ENCODE data around the gene MMP26. TPM values are rescaled to one million over a fixed set of nuclear protein-coding genes. Genes with fewer than 3 reads are reported as not detected.
A peak's percentile ranks its signal among the peaks of the same experiment; 100 is the strongest.

MMP26 gene
- not detected in 2 replicates for total RNA-seq (2014; rRNA removed; shearing (Covaris generic))
- polyA plus RNA-seq (2015; cell fraction: cytosol; rRNA removed): not detected in 2 replicates
- not detected in 2 replicates for polyA plus RNA-seq (2015; cell fraction: nucleus; rRNA removed)

- in situ Hi-C loops (cut with HindIII; ENCODE audit: low pct_unique_long_range_greater_than_20kb, low sequenced_read_pairs): no loop called here
- DNase-seq (ENCODE audit: low read depth, low spot score): no peak
Measured at GRCh38 chr11:4704054-4704789, at the start of gene MMP26. MMP26 (plus strand) TSS chr11:4704784.

GRCh38 chr11:4658629-4659445, 45.7 kb upstream of the MMP26 start:
- no peak for DNase-seq (ENCODE audit: low read depth, low spot score)
- in situ Hi-C loops (cut with HindIII; ENCODE audit: low pct_unique_long_range_greater_than_20kb, low sequenced_read_pairs): no loop called here

- in situ Hi-C loops (cut with HindIII; ENCODE audit: low pct_unique_long_range_greater_than_20kb, low sequenced_read_pairs): no loop called here
- no peak for DNase-seq (ENCODE audit: low read depth, low spot score)
Measured at GRCh38 chr11:4662876-4663275, 41.7 kb upstream of the MMP26 start.

GRCh38 chr11:4664183-4664582, 40.4 kb upstream of the MMP26 start:
- DNase-seq (ENCODE audit: low read depth, low spot score): no peak
- in situ Hi-C loops (cut with HindIII; ENCODE audit: low pct_unique_long_range_greater_than_20kb, low sequenced_read_pairs): no loop called here

GRCh38 chr11:4664786-4665185, 39.8 kb upstream of the MMP26 start:
- in situ Hi-C loops (cut with HindIII; ENCODE audit: low pct_unique_long_range_greater_than_20kb, low sequenced_read_pairs): no loop called here
- no peak for DNase-seq (ENCODE audit: low read depth, low spot score)

- in situ Hi-C loops (cut with HindIII; ENCODE audit: low pct_unique_long_range_greater_than_20kb, low sequenced_read_pairs): no loop called here
- no peak for DNase-seq (ENCODE audit: low read depth, low spot score)
Measured at GRCh38 chr11:4665424-4665823, 39.2 kb upstream of the MMP26 start.

GRCh38 chr11:4671741-4672140, 32.8 kb upstream of the MMP26 start:
- DNase-seq (ENCODE audit: low read depth, low spot score): no peak
- in situ Hi-C loops (cut with HindIII; ENCODE audit: low pct_unique_long_range_greater_than_20kb, low sequenced_read_pairs): no loop called here

- in situ Hi-C loops (cut with HindIII; ENCODE audit: low pct_unique_long_range_greater_than_20kb, low sequenced_read_pairs): no loop called here
- DNase-seq (ENCODE audit: low read depth, low spot score): no peak
Measured at GRCh38 chr11:4672470-4672869, 32.1 kb upstream of the MMP26 start.

GRCh38 chr11:4673781-4674180, 30.8 kb upstream of the MMP26 start:
- no peak for DNase-seq (ENCODE audit: low read depth, low spot score)
- in situ Hi-C loops (cut with HindIII; ENCODE audit: low pct_unique_long_range_greater_than_20kb, low sequenced_read_pairs): no loop called here

GRCh38 chr11:4677948-4678347, 26.6 kb upstream of the MMP26 start:
- in situ Hi-C loops (cut with HindIII; ENCODE audit: low pct_unique_long_range_greater_than_20kb, low sequenced_read_pairs): no loop called here
- no peak for DNase-seq (ENCODE audit: low read depth, low spot score)

- DNase-seq (ENCODE audit: low read depth, low spot score): no peak
- in situ Hi-C loops (cut with HindIII; ENCODE audit: low pct_unique_long_range_greater_than_20kb, low sequenced_read_pairs): no loop called here
Measured at GRCh38 chr11:4680341-4680740, 24.2 kb upstream of the MMP26 start.

- no peak for DNase-seq (ENCODE audit: low read depth, low spot score)
- in situ Hi-C loops (cut with HindIII; ENCODE audit: low pct_unique_long_range_greater_than_20kb, low sequenced_read_pairs): no loop called here
Measured at GRCh38 chr11:4682623-4683419, 21.8 kb upstream of the MMP26 start.

- in situ Hi-C loops (cut with HindIII; ENCODE audit: low pct_unique_long_range_greater_than_20kb, low sequenced_read_pairs): no loop called here
- no peak for DNase-seq (ENCODE audit: low read depth, low spot score)
Measured at GRCh38 chr11:4684631-4685285, 19.8 kb upstream of the MMP26 start.

- no peak for DNase-seq (ENCODE audit: low read depth, low spot score)
- in situ Hi-C loops (cut with HindIII; ENCODE audit: low pct_unique_long_range_greater_than_20kb, low sequenced_read_pairs): no loop called here
Measured at GRCh38 chr11:4695442-4695841, 9.1 kb upstream of the MMP26 start.

GRCh38 chr11:4697585-4697984, 7.0 kb upstream of the MMP26 start, which contains the start of gene OR51E2:
OR51E2 (minus strand) TSS chr11:4697853; CDS start chr11:4682711, 15,142 bp downstream.
- in situ Hi-C loops (cut with HindIII; ENCODE audit: low pct_unique_long_range_greater_than_20kb, low sequenced_read_pairs): no loop called here
- peak; percentile 10 for DNase-seq (ENCODE audit: low read depth, low spot score)

GRCh38 chr11:4699697-4700435, 4.7 kb upstream of the MMP26 start:
- in situ Hi-C loops (cut with HindIII; ENCODE audit: low pct_unique_long_range_greater_than_20kb, low sequenced_read_pairs): no loop called here
- DNase-seq (ENCODE audit: low read depth, low spot score): no peak

GRCh38 chr11:4700436-4700820, 4.2 kb upstream of the MMP26 start:
- in situ Hi-C loops (cut with HindIII; ENCODE audit: low pct_unique_long_range_greater_than_20kb, low sequenced_read_pairs): no loop called here

More at GRCh38 chr11:4700436-4700820, 4.2 kb upstream of the MMP26 start:
- DNase-seq (ENCODE audit: low read depth, low spot score): no peak

Data from SK-MEL-5 (cell line).